ENCODE data around the gene PCDH9. TPM values are rescaled to one million over a fixed set of nuclear protein-coding genes. Genes with fewer than 3 reads are reported as not detected.

Gene PCDH9
- total RNA-seq, 1 donor from 2014 or later = 20.2 TPM

DNA sequence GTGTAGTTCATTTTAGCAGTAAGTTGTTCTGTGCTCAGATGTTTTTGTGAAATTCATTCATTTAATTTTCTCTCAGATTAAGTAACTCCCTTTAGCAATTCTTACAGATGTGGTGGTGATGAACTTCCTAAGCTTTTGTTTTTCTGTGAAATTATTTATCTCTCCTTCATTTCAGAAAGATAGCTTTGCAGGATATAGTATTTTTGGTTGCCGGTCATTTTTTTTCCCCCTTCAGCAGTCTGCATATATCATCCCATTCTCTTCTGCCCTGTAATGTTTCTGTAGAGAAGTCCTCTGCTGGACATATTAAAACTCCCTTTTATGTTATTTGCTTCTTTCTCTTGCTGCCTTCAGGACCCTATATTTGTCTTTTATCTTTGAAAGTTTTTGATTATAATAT lies 470.2 kb downstream of the PCDH9 start:
- H3K4me1 Mint-ChIP-seq (ENCODE audit: unreplicated experiment) = no peaks in the 10 kb centered on the region
- no peak overlapping the region for H3K4me3 Mint-ChIP-seq
- H3K36me3 Mint-ChIP-seq = peaks cover 6% of the 10 kb centered on the region

GRCh38 chr13:66751691-66752090 lies 478.4 kb downstream of the PCDH9 start:
- Mint-ChIP-seq H3K27me3 (no peaks in the 10 kb centered on the region), H3K4me3 (no peak overlapping the region), H3K9me3 (peaks cover 8% of the 10 kb centered on the region), H3K27ac (no peak overlapping the region), H3K4me1 (ENCODE audit: unreplicated experiment) (no peaks in the 10 kb centered on the region), H3K36me3 (no peaks in the 10 kb centered on the region)
- TF ChIP-seq, protein P1, sequence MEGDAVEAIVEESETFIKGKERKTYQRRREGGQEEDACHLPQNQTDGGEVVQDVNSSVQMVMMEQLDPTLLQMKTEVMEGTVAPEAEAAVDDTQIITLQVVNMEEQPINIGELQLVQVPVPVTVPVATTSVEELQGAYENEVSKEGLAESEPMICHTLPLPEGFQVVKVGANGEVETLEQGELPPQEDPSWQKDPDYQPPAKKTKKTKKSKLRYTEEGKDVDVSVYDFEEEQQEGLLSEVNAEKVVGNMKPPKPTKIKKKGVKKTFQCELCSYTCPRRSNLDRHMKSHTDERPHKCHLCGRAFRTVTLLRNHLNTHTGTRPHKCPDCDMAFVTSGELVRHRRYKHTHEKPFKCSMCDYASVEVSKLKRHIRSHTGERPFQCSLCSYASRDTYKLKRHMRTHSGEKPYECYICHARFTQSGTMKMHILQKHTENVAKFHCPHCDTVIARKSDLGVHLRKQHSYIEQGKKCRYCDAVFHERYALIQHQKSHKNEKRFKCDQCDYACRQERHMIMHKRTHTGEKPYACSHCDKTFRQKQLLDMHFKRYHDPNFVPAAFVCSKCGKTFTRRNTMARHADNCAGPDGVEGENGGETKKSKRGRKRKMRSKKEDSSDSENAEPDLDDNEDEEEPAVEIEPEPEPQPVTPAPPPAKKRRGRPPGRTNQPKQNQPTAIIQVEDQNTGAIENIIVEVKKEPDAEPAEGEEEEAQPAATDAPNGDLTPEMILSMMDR (conservative IDR thresholded peaks at IDR 0.05) = no peak
- no peak for DNase-seq (ENCODE audit: extremely low spot score, unreplicated experiment)

More for the DNA sequence above, 470.2 kb downstream of the PCDH9 start:
- no peak for DNase-seq (ENCODE audit: extremely low spot score, unreplicated experiment)
- Mint-ChIP-seq H3K27me3 (no peaks in the 10 kb centered on the region), H3K9me3 (peaks cover 5% of the 10 kb centered on the region), H3K27ac (no peak overlapping the region)
- TF ChIP-seq, protein P1 (conservative IDR thresholded peaks at IDR 0.05) = no peak

- no peak for DNase-seq (ENCODE audit: extremely low spot score, unreplicated experiment)
- no peaks in the 10 kb centered on the region for H3K4me1 Mint-ChIP-seq (ENCODE audit: unreplicated experiment)
- H3K27ac Mint-ChIP-seq = no peak overlapping the region
- H3K4me3 Mint-ChIP-seq = no peak overlapping the region
- TF ChIP-seq, protein P1 (conservative IDR thresholded peaks at IDR 0.05) = no peak
- H3K9me3 Mint-ChIP-seq = peaks cover 8% of the 10 kb centered on the region
- no peaks in the 10 kb centered on the region for H3K27me3 Mint-ChIP-seq
- no peaks in the 10 kb centered on the region for H3K36me3 Mint-ChIP-seq
Measured at GRCh38 chr13:66748712-66749111, 481.4 kb downstream of the PCDH9 start.

DNA sequence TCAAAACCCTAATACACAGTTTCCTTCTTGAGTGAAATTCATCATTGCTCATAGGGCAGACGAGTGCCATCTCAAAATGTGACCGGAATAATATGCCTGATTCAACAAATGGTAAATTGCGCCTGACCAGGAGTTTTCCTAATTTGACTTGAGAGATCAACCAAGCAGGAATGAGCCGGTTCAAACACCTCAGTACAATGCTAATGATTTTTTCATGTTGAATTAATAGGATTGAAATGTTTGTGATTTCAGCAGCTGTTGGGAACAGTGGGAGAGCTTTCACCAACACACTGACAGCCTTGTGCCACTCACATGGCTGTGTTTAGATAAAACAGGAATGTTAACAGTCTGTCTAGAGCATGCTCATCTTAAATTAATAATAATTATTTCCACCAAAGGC lies 484.8 kb downstream of the PCDH9 start:
- H3K27me3 Mint-ChIP-seq = no peaks in the 10 kb centered on the region
- no peaks in the 10 kb centered on the region for H3K36me3 Mint-ChIP-seq
- H3K4me3 Mint-ChIP-seq = no peak overlapping the region
- TF ChIP-seq, protein P1 (conservative IDR thresholded peaks at IDR 0.05) = no peak
- no peaks in the 10 kb centered on the region for H3K4me1 Mint-ChIP-seq (ENCODE audit: unreplicated experiment)
- DNase-seq (ENCODE audit: extremely low spot score, unreplicated experiment) = no peak
- peaks cover 8% of the 10 kb centered on the region for H3K9me3 Mint-ChIP-seq
- no peak overlapping the region for H3K27ac Mint-ChIP-seq

DNA sequence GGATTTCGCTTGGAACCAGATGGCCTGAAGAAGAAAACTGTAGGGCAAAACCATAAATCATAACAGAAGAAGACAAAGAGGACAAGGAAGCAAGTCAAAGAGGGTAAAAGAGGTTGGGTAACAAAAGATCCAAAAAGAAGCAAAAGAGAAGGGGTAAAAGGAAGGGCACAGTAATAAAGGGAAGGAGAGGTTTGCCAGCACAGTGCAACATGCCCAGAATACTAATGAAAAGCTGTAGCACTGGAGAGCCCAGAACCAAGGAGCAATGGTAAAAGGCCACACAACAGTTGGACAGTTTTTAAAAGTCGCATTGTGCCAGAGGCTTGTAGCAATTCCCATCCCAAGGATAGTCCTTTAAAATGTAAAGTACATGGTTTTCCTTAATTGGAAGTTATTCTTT lies 506.6 kb downstream of the PCDH9 start:
- TF ChIP-seq, protein P1 (conservative IDR thresholded peaks at IDR 0.05) = no peak
- no peak overlapping the region for H3K4me3 Mint-ChIP-seq

DNA sequence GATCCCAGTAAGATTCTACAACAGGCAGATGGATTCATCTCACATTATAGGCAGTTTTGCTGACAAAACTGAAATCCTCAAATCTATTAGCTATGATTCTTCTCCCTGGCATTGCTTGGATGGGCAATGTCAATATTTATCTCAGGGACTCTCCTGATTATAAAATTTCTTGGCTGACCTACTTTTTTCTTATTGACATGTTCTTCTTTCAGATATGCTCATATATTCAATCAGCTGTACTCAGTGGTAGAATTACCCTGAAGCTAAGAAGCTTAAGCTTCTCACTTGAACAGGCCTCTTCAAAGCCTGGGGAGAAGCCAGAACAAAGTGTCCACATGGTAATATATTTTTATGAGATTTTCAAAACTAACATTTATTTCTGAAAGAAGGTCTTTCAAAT lies 513.6 kb downstream of the PCDH9 start:
- Mint-ChIP-seq H3K9me3 (no peaks in the 10 kb centered on the region), H3K4me1 (ENCODE audit: unreplicated experiment) (no peaks in the 10 kb centered on the region), H3K36me3 (no peaks in the 10 kb centered on the region), H3K4me3 (no peak overlapping the region), H3K27me3 (no peaks in the 10 kb centered on the region), H3K27ac (no peak overlapping the region)
- TF ChIP-seq, protein P1 (conservative IDR thresholded peaks at IDR 0.05) = no peak
- no peak for DNase-seq (ENCODE audit: extremely low spot score, unreplicated experiment)

More for the DNA sequence above, 506.6 kb downstream of the PCDH9 start:
- Mint-ChIP-seq H3K27me3 (no peaks in the 10 kb centered on the region), H3K36me3 (no peaks in the 10 kb centered on the region), H3K9me3 (peaks cover 5% of the 10 kb centered on the region), H3K27ac (no peak overlapping the region), H3K4me1 (ENCODE audit: unreplicated experiment) (no peaks in the 10 kb centered on the region)
- no peak for DNase-seq (ENCODE audit: extremely low spot score, unreplicated experiment)

All from type B pancreatic cell (in vitro differentiated cells).